Activated CD8-positive, alpha-beta memory T cell treated with anti-CD3 and anti-CD28 coated beads for 48 hours (primary cell): Measurements from ENCODE around the gene SGCB.
"Not testable (repeated sequence)": the region's sequence is repeated elsewhere in the genome, so short reads cannot be mapped to it uniquely, and the experiment has no call there.

Experiments
- DNase-seq, 3 experiments: peaks; one replicate each; pipeline ENCODE4 v3.0.0-alpha.2; 2020; ENCODE audit warnings: low read depth in 2 of 3, low spot score in 2 of 3

SGCB gene

GRCh38 chr4:52038103-52038912, at the start of gene SGCB:
TSS of gene SGCB (minus strand) at chr4:52038299. CDS start at chr4:52038259, 40 bp downstream.
- peak; percentile 37 to 61 (median 39) for DNase-seq

DNA sequence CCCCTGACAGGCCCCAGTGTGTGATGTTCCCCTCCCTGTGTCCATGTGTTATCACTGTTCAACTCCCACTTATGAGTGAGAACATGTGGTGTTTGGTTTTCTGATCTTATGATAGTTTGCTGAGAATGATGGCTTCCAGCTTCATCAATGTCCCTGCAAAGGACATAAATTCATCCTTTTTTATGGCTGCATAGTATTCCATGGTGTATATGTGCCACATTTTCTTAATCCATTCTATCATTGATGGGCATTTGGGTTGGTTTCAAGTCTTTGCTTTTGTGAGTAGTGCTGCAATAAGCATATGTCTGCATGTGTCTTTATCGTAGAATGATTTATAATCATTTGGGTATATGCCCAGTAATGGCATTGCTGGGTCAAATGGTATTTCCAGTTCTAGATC, 48.3 kb upstream of the SGCB start:
- DNase-seq, result not testable (repeated sequence)

DNA sequence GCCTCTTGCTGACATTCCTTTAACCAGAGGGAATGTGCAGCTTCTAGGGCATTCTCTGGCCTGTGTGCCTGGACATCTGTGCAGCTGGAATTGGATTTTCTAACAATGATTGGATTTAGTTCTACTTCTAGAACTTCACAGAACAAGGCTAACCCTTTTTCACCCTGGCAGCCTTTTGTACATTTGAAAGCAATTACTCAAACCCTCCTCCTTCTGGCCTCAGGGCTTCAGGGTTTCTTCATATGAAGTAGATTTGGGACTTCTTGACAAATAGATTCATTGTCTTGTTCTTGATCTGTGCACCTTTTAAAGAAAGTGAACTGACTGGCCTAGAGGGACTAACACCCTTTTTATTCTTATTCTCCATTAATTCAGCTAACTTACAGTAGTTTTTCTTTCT, 43.1 kb upstream of the SGCB start:
- no peak for DNase-seq

DNA sequence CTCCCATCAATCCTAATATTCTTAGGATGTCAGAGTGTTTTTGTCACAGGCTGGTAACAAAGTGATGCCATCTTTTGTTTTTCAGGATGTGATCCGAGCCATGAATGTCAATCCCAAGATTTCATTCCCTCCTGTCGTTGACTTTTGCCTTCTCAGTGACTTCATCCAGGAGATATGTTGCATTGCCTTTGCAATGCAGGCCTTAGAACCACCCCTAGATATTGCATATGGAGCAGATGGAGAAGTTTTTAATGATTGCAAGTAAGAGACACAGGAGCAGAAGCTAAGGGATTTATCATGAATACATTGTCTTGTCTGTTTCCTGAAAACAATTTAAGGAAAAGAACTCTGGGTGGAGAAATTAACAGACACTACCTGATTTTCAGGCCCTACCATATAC, 41.6 kb upstream of the SGCB start:
- DNase-seq, result no peak

DNA sequence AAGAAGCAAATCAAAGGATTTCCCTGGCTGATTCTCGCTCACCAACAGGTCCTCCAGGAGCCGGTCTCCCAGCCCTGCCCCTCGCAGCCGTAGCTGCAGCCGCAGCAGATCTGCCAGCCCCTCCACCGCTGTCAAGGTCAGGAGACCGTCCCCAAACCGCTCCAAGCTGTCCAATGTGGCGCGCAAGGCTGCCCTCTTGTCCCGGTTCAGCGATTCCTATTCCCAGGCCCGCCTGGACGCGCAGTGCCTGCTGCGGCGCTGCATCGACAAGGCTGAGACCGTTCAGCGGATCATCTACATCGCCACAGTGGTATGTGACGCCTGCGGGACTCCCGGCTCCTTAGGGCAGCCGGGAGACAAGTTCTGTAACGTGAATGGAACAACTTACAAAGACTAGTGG, 38.6 kb upstream of the SGCB start:
- DNase-seq, result no peak

DNA sequence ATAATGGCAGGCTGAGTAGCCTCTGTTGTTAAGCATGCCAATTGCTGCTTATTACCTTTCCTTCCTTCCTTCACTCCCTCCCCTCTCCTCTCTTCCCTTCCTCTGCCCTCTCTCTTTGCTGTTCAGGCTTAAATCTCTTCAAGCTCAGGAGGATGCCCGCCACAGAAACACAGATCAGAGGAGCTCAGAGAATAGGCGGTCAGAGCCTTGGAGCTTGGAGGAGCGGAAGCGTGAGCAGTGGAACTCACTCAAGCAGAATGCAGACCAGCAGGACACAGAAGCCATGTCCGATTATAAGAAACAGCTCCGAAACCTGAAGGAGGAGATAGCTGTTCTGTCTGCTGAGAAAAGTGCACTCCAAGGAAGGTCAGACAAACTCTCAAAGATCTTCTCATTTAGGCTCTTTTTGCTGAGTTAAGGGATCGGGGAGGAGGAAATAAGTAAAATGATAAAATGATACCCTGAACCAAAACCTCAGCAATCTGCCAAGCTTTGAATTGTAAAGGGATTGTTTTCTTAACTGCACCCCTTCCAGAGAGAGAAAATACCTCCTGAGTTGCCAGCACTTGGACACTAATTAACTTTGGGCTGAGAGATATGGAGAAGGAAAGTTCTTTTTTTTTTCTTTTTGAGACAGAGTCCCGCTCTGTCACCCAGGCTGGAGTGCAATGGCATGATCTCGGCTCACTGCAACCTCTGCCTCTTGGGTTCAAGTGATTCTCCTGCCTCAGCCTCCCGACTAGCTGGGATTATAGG, 33.9 kb upstream of the SGCB start:
- no peak for DNase-seq

- DNase-seq, result no peak
These were observed 31.5 kb upstream of the SGCB start for GRCh38 chr4:52069571-52069970.

- no peak for DNase-seq
These were observed 21.3 kb upstream of the SGCB start for GRCh38 chr4:52059372-52059771.

DNA sequence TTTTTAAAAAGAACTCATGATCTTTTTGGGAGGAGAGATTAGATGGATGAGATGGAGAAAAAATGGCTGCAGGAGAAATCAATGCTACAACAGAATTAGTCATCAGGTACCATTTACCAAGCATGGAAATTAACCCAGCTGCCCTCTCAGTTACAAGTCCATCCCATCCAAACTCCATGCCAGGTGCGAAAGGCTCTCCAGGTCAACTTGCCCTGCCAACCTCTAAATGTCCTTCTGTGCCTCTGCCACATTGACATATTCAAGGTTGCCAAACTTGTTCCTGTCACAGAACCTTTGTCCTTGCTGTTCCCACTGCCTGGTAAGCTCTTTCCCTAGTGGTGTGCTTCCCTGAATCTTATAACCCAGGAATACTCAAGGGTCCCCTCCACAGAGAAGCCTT, 20.2 kb upstream of the SGCB start:
- DNase-seq, result no peak

GRCh38 chr4:52057196-52057595, 19.1 kb upstream of the SGCB start:
- DNase-seq, result no peak

DNA sequence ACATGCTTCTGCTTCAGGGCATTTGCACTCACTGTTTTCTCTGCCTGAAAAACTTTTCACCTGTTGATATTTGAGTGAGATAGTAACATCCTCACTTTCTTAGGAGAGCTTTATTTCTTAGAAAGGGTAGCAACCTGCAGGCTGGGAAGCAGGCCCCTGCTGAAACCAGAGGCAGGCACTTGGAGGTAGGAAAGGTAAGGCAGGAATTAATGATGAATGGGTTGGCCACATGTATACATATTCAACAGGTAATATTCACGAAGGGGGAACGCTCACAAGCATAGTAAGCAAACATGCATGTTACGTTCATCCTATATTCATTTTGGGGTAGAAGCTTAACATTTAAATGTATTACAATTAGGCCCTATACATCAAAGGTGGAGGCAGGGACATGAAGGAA, 16.2 kb upstream of the SGCB start:
- no peak for DNase-seq

DNA sequence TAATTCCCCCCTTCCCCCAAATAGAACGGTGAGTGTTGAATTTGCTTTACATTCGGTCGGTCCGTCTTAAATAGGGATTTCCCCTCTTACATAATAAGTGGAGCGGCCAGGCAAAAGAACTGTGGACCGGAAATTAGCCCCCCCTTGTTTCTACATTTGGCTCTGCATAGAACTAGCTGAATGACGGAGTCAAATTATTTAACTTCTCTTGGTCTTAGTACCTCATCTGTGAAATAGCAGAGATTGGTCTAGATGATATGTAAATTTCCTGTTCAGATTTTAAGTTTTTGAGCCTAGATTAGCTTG, 14.3 kb upstream of the SGCB start:
- DNase-seq, result no peak

GRCh38 chr4:52051615-52052474, 13.7 kb upstream of the SGCB start:
- DNase-seq, result no peak

DNA sequence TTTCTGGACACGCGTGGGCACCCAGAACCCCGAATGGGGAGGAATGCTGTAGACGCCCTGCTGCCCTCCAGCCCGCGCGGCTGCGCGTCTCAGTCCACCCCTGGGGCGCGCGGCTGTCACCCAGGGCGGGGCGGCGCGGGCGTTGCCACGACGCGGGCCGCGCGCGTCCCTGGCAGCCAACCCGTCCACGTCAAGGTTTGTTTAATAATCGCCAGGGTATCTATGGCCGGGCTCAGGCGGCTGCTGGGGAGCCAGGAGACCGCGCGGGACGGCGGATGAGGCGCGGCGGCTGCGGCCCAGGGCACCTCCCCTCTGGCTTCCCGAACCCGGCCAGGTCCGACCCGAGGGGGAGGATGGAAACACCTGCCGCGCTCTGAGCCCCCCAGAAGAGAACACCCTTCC, 13.1 kb upstream of the SGCB start, which contains the start of gene SPATA18:
Gene SPATA18, plus strand, starts transcription at position 92 of the 402 bp plus-strand sequence. CDS start 401 bp downstream, outside the sequence.
- DNase-seq, result no peak

GRCh38 chr4:52049266-52049665, 11.2 kb upstream of the SGCB start:
- DNase-seq, result no peak

DNA sequence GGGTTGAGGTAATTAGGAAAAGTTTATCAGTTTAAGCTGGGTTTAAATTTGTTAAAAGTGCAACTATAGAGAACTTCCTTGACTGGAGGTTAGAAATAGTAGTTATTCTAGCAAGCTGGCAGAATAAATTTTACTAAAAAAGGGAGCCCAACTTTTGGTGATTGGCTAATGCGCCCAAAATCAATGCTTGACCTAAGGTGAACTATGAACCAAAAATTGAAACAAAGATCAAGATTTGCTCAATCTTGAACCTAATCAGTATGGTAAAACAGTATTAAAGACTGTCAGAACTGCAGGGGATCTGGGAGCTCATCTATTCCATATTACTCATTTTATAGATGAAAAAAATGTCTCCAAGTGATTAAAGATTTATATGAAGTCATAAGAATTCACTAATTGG, 6.9 kb upstream of the SGCB start:
- no peak for DNase-seq

DNA sequence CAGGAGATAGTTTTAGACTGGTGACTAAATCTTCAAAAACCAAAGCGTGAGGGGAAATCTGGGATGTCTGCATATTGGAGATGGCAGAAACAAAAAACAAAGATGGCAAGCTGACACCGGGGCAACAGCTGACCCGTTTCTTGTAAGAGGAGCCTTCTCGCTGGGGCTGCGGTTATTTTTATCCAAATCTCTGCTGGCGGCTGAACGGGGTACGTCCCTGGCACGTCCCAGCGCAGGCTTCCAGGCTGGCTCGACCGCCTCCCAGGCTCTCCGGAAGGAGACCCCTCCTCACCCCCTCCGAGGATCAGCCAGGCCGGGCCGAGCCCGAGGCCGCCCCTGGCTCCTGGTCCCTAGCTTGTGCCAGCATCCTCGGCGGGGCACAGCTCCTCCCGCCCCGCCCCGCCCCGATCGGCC, 403 bp downstream of the SGCB start:
- DNase-seq, result peak in 1 of 3 experiments; percentile 2

- no peak for DNase-seq
These were observed 1.1 kb downstream of the SGCB start for GRCh38 chr4:52036886-52037530.

DNA sequence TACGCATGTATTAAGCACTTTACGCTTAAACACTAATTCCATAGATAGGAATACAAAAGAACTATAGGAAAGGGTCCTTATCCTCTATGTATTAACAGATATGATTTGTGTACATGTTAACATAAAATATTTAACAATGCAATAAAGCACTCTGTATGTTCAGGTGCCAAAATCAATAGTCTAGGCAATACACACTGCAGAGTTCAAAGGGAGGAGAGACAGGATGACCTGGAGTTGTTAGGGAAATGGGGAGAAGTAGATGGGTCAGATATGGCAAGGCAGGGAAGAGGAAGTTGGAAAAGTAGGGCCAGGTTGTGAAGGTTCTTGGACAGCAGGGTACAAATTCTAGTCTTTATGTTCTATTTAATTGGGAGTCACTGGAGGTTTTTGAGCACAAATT, 2.9 kb downstream of the SGCB start:
- no peak for DNase-seq

DNA sequence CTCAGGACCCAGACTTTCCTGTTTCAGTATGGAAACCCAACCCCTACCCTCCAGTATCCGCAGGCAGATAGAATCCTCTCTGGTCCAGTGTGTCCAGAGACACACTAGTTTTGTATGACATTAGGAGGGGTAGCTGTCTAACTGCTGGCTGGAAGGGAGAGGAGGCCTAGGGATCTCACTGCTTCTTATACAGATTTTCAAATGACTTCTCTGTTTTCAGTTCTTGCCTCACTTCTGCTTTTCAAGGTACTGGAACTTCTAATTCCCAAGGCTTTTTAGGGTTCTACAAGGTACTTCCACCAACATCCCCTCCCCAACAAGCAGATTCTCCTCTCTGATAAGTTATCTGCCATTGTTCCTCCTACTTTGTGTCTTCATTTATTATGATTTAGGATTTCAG, 6.1 kb downstream of the SGCB start:
- no peak for DNase-seq

DNA sequence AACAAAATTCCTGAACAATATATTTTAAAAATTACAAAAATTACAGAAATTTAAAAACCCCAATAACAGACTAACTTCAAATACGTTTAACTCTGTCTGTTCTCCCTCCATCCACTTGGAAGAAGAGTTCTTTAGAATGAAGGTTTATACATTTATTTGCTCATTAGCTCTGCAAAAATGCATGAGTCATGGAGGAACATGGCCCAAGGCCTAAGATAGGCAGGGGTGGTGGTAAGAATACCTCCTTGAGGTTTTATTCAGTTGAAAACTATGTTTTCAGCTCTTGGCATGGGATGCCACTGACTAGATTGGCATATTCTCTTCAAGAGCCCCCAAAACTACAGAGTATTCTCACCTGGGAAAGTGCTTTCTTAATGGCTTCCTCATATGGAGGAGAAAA, 9.1 kb downstream of the SGCB start:
- DNase-seq, result no peak
